ENCODE measurements around the gene SLC22A16. TPM values are rescaled to one million over a fixed set of nuclear protein-coding genes. Genes with fewer than 3 reads are reported as not detected.

The SLC22A16 gene
- total RNA-seq, 3 donors from 2014 or later (not counting 1 experiment from before 2014, with no cell fraction given), result not detected

GRCh38 chr6:110394409-110394808 is 82.0 kb downstream of the SLC22A16 start:
- peaks cover 0 to 2% of the 10 kb centered on the region in 2 donors for H3K27me3 Mint-ChIP-seq (ENCODE audit: low read depth in 2 of 2)
- H3K4me1 Mint-ChIP-seq, result peaks cover 17% of the 10 kb centered on the region in 2 donors
- no peak overlapping the region for H3K4me3 Mint-ChIP-seq
- 84% methylated on average over 4 of the region's 4 CpGs for WGBS (ENCODE audit: insufficient coverage)
- no peaks in the 10 kb centered on the region for H3K9me3 ChIP-seq (ENCODE audit: control insufficient read depth, insufficient read depth, low read length)
- H3K36me3 Mint-ChIP-seq, result no peaks in the 10 kb centered on the region
- no peak overlapping the region for H3K4me3 ChIP-seq (ENCODE audit: low read length)
- intact Hi-C loops (cut with micrococcal nuclease), result loop anchor here (5.0 kb wide), 1 partner anchor 212 kb away; the partner anchor contains the start of gene CDC40
- H3K27me3 ChIP-seq (ENCODE audit: control insufficient read depth, insufficient read depth, low read length), result no peaks in the 10 kb centered on the region
- ATAC-seq (no peak), DNase-seq (no peak)
- H3K36me3 ChIP-seq (ENCODE audit: control insufficient read depth, insufficient read depth, low read length), result no peaks in the 10 kb centered on the region
- H3K27ac Mint-ChIP-seq, result no peak overlapping the region
- H3K27ac ChIP-seq (ENCODE audit: low read length), result no peak overlapping the region
- no peaks in the 10 kb centered on the region for H3K9me3 Mint-ChIP-seq
- TF ChIP-seq CTCF (IDR thresholded peaks at IDR 0.05), result no peak
- H3K4me1 ChIP-seq (ENCODE audit: control insufficient read depth, insufficient read depth, low read length), result peaks cover 7% of the 10 kb centered on the region

- no peaks in the 10 kb centered on the region for H3K36me3 Mint-ChIP-seq
- H3K36me3 ChIP-seq (ENCODE audit: control insufficient read depth, insufficient read depth, low read length), result no peaks in the 10 kb centered on the region
- H3K4me3 Mint-ChIP-seq, result no peak overlapping the region
- no peak overlapping the region for H3K27ac ChIP-seq (ENCODE audit: low read length)
- H3K4me3 ChIP-seq (ENCODE audit: low read length), result no peak overlapping the region
- no peak for TF ChIP-seq CTCF (IDR thresholded peaks at IDR 0.05)
- H3K9me3 ChIP-seq (ENCODE audit: control insufficient read depth, insufficient read depth, low read length), result no peaks in the 10 kb centered on the region
- peaks cover 7% of the 10 kb centered on the region for H3K4me1 ChIP-seq (ENCODE audit: control insufficient read depth, insufficient read depth, low read length)
- intact Hi-C loops (cut with micrococcal nuclease), result loop anchor here (5.0 kb wide), 1 partner anchor 210 kb away; the partner anchor contains the start of gene CDC40
- H3K27me3 ChIP-seq (ENCODE audit: control insufficient read depth, insufficient read depth, low read length), result no peaks in the 10 kb centered on the region
- no peaks in the 10 kb centered on the region for H3K27me3 Mint-ChIP-seq (ENCODE audit: low read depth in 2 of 2)
- ATAC-seq, result no peak
- no peak for DNase-seq
- H3K27ac Mint-ChIP-seq, result no peak overlapping the region
- peaks cover 21 to 26% of the 10 kb centered on the region in 2 donors for H3K4me1 Mint-ChIP-seq
- H3K9me3 Mint-ChIP-seq, result no peaks in the 10 kb centered on the region
- WGBS (ENCODE audit: insufficient coverage), result 92% methylated on average over 9 of the region's 9 CpGs
Measured at GRCh38 chr6:110392727-110393126, 83.7 kb downstream of the SLC22A16 start.

GRCh38 chr6:110390404-110390803 is 86.0 kb downstream of the SLC22A16 start:
- peaks cover 21 to 26% of the 10 kb centered on the region in 2 donors for H3K4me1 Mint-ChIP-seq
- Histone ChIP-seq H3K4me3 (ENCODE audit: low read length) (no peak overlapping the region), H3K36me3 (ENCODE audit: control insufficient read depth, insufficient read depth, low read length) (no peaks in the 10 kb centered on the region), H3K27ac (ENCODE audit: low read length) (no peak overlapping the region), H3K9me3 (ENCODE audit: control insufficient read depth, insufficient read depth, low read length) (no peaks in the 10 kb centered on the region), H3K27me3 (ENCODE audit: control insufficient read depth, insufficient read depth, low read length) (no peaks in the 10 kb centered on the region), H3K4me1 (ENCODE audit: control insufficient read depth, insufficient read depth, low read length) (peaks cover 7% of the 10 kb centered on the region)
- H3K27me3 Mint-ChIP-seq (ENCODE audit: low read depth in 2 of 2), result no peaks in the 10 kb centered on the region
- H3K9me3 Mint-ChIP-seq, result no peaks in the 10 kb centered on the region
- H3K36me3 Mint-ChIP-seq, result no peaks in the 10 kb centered on the region
- intact Hi-C loops (cut with micrococcal nuclease), result loop anchor here (1.0 to 5.0 kb wide), 2 partner anchors 208 to 351 kb away; partner anchors contain the start of gene CDC40
- DNase-seq, result peak in 1 of 2 donors; percentile 33
- ATAC-seq, result peak in 2 of 3 donors; percentile 34 to 40
- TF ChIP-seq CTCF (IDR thresholded peaks at IDR 0.05), result no peak
- 10% methylated on average over 2 of the region's 2 CpGs for WGBS (ENCODE audit: insufficient coverage)
- H3K4me3 Mint-ChIP-seq, result peak overlapping the region; percentile 73
- peak overlapping the region; percentile 70 to 73 for H3K27ac Mint-ChIP-seq

All from natural killer cell (primary cell).